Measurements from ENCODE around the gene MSX2. TPM values are rescaled to one million over a fixed set of nuclear protein-coding genes. Genes with fewer than 3 reads are reported as not detected.

MSX2 gene
- total and polyA plus RNA-seq, 9 of the 15 experiments (the other 6 are each of a cell fraction or from before 2014, with no cell fraction given), result not detected

- TF ChIP-seq ZNF407 (IDR thresholded peaks at IDR 0.05; ENCODE audit: low read depth), result no peak
- no peak for TF ChIP-seq BRF1 (IDR thresholded peaks at IDR 0.05; ENCODE audit: borderline replicate concordance, extremely low read depth, insufficient read length)
- no peak for TF ChIP-seq TAL1 (IDR thresholded peaks at IDR 0.05)
Observed at GRCh38 chr5:174777583-174777982, 53.2 kb downstream of the MSX2 start (continued).

Small RNAs within 50 kb of the gene (microRNA-seq; reads per million reads assigned to microRNA genes)
- gene MIR4634 (ENCODE audit: borderline microRNAs expressed), result 0.27 reads per million

Small RNAs within 50 kb of the gene (small RNA-seq; reads per million reads assigned to genes)
- gene MIR4634, result not detected
